MCF 10A (cell line): ENCODE data around the gene ITPRIP. TPM values are rescaled to one million over a fixed set of nuclear protein-coding genes. Genes with fewer than 3 reads are reported as not detected.

Experiments
- BruUV-seq: library from RNA; stranded (reverse); fragments of 400-500 nt; replicated peaks from 2 replicates; lab custom pipeline; 2021; lab: Mats Ljungman, UMichigan
- CTCF ChIA-PET: fragments of 300-600 bp; sonication (Branson Sonifier 250); formaldehyde crosslinking; extraction: SDS; loops from one replicate; lab custom pipeline; 2021; ENCODE audit warnings: antibody characterized with exemption, inconsistent platforms; lab: Yijun Ruan, JAX
- POLR2A ChIA-PET: fragments of 300-600, 350-650 bp; sonication (Branson Sonifier 250); formaldehyde crosslinking; extraction: SDS; loops from one replicate; lab custom pipeline; 2020; ENCODE audit warnings: antibody characterized with exemption, inconsistent platforms; lab: Yijun Ruan, JAX
- DNase-seq: peaks from one replicate; pipeline ENCODE4 v3.0.0-alpha.2; 2018; ENCODE audit not compliant: unreplicated experiment
- H3K27ac Mint-ChIP-seq: one replicate; pipeline ENCODE4 v1.8.0; 2022; ENCODE audit warnings: mild to moderate bottlenecking, low read depth, mixed read lengths; ENCODE audit not compliant: unreplicated experiment
- H3K27me3 Mint-ChIP-seq: one replicate; pipeline ENCODE4 v1.8.0; 2022; ENCODE audit warnings: mixed read lengths; ENCODE audit not compliant: insufficient read depth, unreplicated experiment
- H3K36me3 Mint-ChIP-seq: one replicate; pipeline ENCODE4 v1.8.0; 2022; ENCODE audit warnings: mild to moderate bottlenecking, moderate library complexity, mixed read lengths; ENCODE audit not compliant: insufficient read depth, unreplicated experiment
- H3K4me1 Mint-ChIP-seq: one replicate; pipeline ENCODE4 v1.8.0; 2022; ENCODE audit warnings: mixed read lengths; ENCODE audit not compliant: insufficient read depth, unreplicated experiment
- H3K4me3 Mint-ChIP-seq: one replicate; pipeline ENCODE4 v1.8.0; 2022; ENCODE audit warnings: mild to moderate bottlenecking, moderate library complexity, mixed read lengths; ENCODE audit not compliant: unreplicated experiment
- H3K9me3 Mint-ChIP-seq: one replicate; pipeline ENCODE4 v1.8.0; 2022; ENCODE audit warnings: mixed read lengths; ENCODE audit not compliant: unreplicated experiment
- CTCF ChIP-seq: fragments of 200-600 bp; IDR thresholded peaks from one replicate; pipeline ENCODE4 v1.8.0; 2022; ENCODE audit warnings: antibody characterized with exemption, mild to moderate bottlenecking; ENCODE audit not compliant: unreplicated experiment
- intact Hi-C: fragments of 100-400 bp; cut with micrococcal nuclease; formaldehyde crosslinking; loops from 2 replicates; pipeline ENCODE4 v1.14.1; 2022
- total RNA-seq: library from RNA; stranded (reverse); gene quantifications from 2 replicates; pipeline ENCODE4 v1.2.3, GENCODE V29; 2022

ITPRIP gene
- total RNA-seq, 1 experiment from 2014 or later, result 29.4 TPM

- peaks cover 63% of the 10 kb centered on the region for H3K4me1 Mint-ChIP-seq
- no peak for TF ChIP-seq CTCF
- no peaks in the 10 kb centered on the region for H3K27me3 Mint-ChIP-seq
- ChIA-PET CTCF (interaction anchor here (1.0 to 13.8 kb wide), 11 partner anchors 10 to 44 kb away, joined by 3 to 143 read pairs (median 9); partner anchors contain the start of gene CFAP58), POLR2A (interaction anchor here (0.6 to 8.5 kb wide), 14 partner anchors 10 to 64 kb away, joined by 3 to 146 read pairs (median 6); partner anchors contain the start of genes GSTO1 and ITPRIP)
- H3K9me3 Mint-ChIP-seq, result no peaks in the 10 kb centered on the region
- H3K36me3 Mint-ChIP-seq, result peaks cover 39% of the 10 kb centered on the region
- DNase-seq, result peak; percentile 90
- no TSS peak for BruUV-seq
- intact Hi-C loops, result no loop called here
- peak overlapping the region; percentile 93 for H3K27ac Mint-ChIP-seq
- peak overlapping the region; percentile 22 for H3K4me3 Mint-ChIP-seq
These were observed 19.2 kb downstream of the ITPRIP start for GRCh38 chr10:104318810-104319741.

- Mint-ChIP-seq H3K4me3 (no peak overlapping the region), H3K9me3 (no peaks in the 10 kb centered on the region), H3K27me3 (no peaks in the 10 kb centered on the region), H3K27ac (peak overlapping the region; percentile 93), H3K36me3 (peaks cover 47% of the 10 kb centered on the region), H3K4me1 (peaks cover 57% of the 10 kb centered on the region)
- DNase-seq, result no peak
- ChIA-PET POLR2A (interaction anchor here (0.6 to 8.5 kb wide), 12 partner anchors 9 to 63 kb away, joined by 3 to 146 read pairs (median 8); partner anchors contain the start of genes GSTO1 and ITPRIP), CTCF (interaction anchor here (1.0 to 13.8 kb wide), 10 partner anchors 11 to 43 kb away, joined by 3 to 143 read pairs (median 11); partner anchors contain the start of gene CFAP58)
- intact Hi-C loops, result no loop called here
- no TSS peak for BruUV-seq
- no peak for TF ChIP-seq CTCF
These were observed 19.9 kb downstream of the ITPRIP start for GRCh38 chr10:104318326-104318725.

- POLR2A ChIA-PET, result interaction anchor here (2.7 to 8.5 kb wide), 6 partner anchors 9 to 63 kb away, joined by 12 to 146 read pairs (median 62); partner anchors contain the start of genes GSTO1 and ITPRIP
- Mint-ChIP-seq H3K4me3 (peak overlapping the region; percentile 49), H3K27me3 (no peaks in the 10 kb centered on the region), H3K27ac (peak overlapping the region; percentile 93), H3K9me3 (no peaks in the 10 kb centered on the region), H3K36me3 (peaks cover 49% of the 10 kb centered on the region), H3K4me1 (peaks cover 53% of the 10 kb centered on the region)
- no peak for DNase-seq
- CTCF ChIA-PET, result interaction anchor here (1.2 to 13.8 kb wide), 9 partner anchors 11 to 43 kb away, joined by 3 to 143 read pairs (median 13); partner anchors contain the start of gene CFAP58
- BruUV-seq, result no TSS peak
- intact Hi-C loops, result no loop called here
- TF ChIP-seq CTCF, result no peak
These were observed 20.5 kb downstream of the ITPRIP start for GRCh38 chr10:104317726-104318299.
